Vagina (tissue), 2 donors: Measurements from ENCODE around the gene ARID1B.

Experiments
- POLR2A ChIP-seq, 2 donors: fragments of 450-650 bp; IDR thresholded peaks; one replicate each; pipeline ENCODE4 v1.6.1; 2017; ENCODE audit warnings: antibody characterized with exemption in 2 of 2, mild to moderate bottlenecking in 2 of 2, moderate library complexity in 2 of 2
- POLR2AphosphoS5 ChIP-seq, 2 donors: sonication (generic); formaldehyde crosslinking; IDR thresholded peaks; one replicate each; pipeline ENCODE4 v1.9.0; 2017; ENCODE audit warnings: antibody characterized with exemption in 2 of 2, mild to moderate bottlenecking in 2 of 2, low read depth in 1 of 2; ENCODE audit not compliant: insufficient read depth in 1 of 2
- TF ChIP-seq, protein P1 (sequence below), 3 experiments: fragments of 450-650 bp in 2 of 3; fragments of 200-600 bp in 1 of 3; sonication (generic) in 1 of 3; IDR thresholded peaks; one replicate each; pipeline ENCODE4 v1.5.1; 2017 to 2019; ENCODE audit warnings: antibody characterized with exemption in 3 of 3, mild to moderate bottlenecking in 2 of 3, moderate library complexity in 2 of 3

DNA sequence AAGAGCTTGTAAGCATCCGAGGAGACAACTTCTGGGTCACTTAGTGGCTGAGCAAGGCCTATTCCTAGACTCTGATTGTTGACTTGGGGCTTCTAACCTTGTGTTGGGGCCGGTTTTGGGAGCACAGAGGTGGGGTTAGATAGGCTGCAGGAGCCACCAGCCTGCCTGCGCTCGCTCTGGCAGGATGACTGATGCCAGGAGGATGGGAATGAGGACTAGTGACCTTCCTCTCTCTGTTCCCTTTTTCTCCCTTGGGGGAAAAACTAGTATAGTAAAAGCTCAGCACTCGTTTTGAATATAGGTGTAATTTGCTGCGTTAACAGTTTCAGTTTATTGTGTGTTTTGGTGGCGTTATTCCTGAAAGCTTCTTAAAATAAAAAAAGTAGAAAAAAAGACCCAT lies 141.5 kb downstream of the ARID1B start:
- TF ChIP-seq POLR2AphosphoS5 (IDR thresholded peaks at IDR 0.05; ENCODE audit: insufficient read depth in 1 of 2, low read depth in 1 of 2) (no peak), POLR2A (IDR thresholded peaks at IDR 0.05) (no peak)
- TF ChIP-seq, protein P1, sequence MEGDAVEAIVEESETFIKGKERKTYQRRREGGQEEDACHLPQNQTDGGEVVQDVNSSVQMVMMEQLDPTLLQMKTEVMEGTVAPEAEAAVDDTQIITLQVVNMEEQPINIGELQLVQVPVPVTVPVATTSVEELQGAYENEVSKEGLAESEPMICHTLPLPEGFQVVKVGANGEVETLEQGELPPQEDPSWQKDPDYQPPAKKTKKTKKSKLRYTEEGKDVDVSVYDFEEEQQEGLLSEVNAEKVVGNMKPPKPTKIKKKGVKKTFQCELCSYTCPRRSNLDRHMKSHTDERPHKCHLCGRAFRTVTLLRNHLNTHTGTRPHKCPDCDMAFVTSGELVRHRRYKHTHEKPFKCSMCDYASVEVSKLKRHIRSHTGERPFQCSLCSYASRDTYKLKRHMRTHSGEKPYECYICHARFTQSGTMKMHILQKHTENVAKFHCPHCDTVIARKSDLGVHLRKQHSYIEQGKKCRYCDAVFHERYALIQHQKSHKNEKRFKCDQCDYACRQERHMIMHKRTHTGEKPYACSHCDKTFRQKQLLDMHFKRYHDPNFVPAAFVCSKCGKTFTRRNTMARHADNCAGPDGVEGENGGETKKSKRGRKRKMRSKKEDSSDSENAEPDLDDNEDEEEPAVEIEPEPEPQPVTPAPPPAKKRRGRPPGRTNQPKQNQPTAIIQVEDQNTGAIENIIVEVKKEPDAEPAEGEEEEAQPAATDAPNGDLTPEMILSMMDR (IDR thresholded peaks at IDR 0.05) = no peak
